COLO829 (cell line): ENCODE data around the gene ZNF236.

Source experiments
- DNase-seq: peaks from one replicate; pipeline ENCODE4 v3.0.0; 2012; ENCODE audit warnings: low spot score

The ZNF236 gene

DNA sequence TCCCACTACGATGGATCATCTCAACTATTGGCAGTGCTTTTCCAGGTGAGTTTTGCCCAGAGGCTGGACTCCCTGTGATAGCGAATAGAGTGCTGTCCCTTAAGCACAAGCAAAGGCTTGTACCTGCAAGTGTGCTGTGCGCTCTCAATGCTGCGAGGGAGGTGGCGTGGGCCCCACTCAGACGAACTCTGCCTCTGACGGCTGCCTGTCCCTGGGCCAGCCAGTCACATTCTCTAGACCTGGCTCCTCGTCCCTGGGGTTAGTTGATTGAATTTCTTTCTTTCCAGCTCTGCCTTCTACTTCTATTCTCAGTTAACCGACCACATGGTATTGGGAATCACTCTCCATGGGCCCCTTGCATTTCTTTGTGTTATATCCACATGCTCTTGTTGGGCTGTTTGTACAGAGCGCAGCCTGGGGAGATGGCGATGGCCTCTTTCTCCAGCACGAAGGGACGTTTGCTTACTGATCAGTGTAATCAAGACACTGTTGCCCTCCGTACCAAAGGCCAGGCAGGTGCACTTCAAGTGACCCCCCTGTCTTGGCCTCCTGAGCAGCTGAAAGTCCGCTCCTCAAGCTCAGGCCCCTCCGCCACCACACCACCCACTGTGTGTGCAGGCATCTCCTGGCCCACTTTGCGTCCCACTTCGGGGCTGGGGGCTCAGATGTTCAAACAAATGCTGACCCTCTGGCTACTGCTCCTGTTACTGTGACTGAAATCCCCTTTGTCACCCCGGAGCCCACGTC is 151.3 kb downstream of the ZNF236 start:
- DNase-seq, result no peak

GRCh38 chr18:76974386-76974785 is 152.0 kb downstream of the ZNF236 start:
- no peak for DNase-seq

DNA sequence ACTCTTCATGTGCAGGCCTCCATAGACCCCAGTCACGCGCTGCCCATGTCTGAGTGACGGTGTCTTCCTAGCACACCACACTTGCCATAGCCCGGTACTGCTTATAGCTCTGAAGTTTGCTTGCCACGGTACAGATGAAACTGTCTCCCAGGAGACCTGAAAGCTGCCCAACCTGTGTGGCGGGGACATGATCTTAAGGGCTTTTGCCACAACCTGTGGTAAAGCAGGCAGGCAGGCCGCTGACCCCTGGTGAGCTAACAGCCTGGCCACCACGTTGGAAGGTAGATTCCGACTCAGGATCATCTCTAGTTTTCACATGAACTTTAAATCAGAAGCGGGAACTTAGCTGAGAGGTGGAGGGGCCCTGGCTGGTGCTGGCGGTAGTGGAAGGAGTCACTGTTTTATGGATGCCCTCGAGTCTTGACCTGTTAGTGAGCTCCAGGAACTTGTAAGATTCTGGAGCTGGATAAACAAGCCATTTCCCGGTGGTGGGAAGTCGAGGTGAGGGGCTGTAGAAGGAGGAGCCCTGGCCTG is 153.3 kb downstream of the ZNF236 start:
- no peak for DNase-seq

GRCh38 chr18:76977108-76977621 is 154.8 kb downstream of the ZNF236 start:
- DNase-seq, result no peak

- no peak for DNase-seq
Observed at GRCh38 chr18:76977684-76978232, 155.4 kb downstream of the ZNF236 start.

DNA sequence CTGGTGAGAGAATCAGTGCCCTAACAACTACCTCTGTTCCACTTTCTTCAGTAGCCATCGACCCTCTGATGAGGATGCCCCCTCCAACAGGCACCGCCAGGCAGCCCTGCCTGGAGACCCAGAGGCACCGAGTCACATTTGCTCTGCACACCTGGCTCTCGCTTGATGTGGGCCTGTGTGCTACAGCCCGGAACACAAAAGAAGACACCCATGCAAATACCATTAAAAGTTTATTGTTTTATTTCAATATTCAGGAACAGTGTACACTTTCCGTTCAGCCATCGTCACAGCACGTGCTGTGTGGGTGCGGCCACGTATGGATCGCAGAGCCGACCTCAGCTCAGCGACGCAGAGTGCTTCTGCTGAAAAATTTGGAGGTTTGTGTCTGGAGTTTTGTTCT is 156.3 kb downstream of the ZNF236 start:
- no peak for DNase-seq

DNA sequence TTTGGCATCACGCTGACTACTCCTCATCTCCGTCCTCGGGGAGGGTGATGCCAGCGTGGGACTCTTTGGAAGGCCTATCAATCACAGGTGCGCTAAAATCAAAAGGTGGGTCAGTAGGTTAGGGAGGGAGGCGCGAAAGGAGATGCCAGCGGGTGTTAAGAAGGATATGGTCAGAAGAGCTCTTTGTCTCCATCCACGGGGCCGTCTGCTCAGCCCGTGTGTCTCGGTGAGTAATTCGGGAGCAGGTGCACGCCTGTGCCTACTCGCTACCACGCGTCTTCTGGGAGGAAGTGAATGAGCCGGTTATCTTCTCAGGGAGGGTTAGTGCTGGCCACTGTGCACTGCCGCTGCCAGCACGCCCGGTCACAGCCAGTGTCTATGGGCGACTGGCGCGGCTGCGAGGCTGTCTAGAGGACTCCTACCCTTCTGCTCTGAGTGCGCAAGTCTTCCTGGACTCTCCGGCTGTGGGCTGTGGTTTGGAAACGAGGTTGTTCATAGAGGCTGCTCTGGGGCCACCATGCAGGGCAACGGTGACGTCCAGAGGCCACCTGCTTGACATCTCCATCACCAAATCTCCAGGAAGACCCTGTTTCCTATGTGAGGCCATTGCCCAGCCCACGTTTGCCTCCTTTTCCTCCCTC is 156.9 kb downstream of the ZNF236 start:
- DNase-seq, result no peak

GRCh38 chr18:76979906-76980305 is 157.5 kb downstream of the ZNF236 start:
- no peak for DNase-seq

DNA sequence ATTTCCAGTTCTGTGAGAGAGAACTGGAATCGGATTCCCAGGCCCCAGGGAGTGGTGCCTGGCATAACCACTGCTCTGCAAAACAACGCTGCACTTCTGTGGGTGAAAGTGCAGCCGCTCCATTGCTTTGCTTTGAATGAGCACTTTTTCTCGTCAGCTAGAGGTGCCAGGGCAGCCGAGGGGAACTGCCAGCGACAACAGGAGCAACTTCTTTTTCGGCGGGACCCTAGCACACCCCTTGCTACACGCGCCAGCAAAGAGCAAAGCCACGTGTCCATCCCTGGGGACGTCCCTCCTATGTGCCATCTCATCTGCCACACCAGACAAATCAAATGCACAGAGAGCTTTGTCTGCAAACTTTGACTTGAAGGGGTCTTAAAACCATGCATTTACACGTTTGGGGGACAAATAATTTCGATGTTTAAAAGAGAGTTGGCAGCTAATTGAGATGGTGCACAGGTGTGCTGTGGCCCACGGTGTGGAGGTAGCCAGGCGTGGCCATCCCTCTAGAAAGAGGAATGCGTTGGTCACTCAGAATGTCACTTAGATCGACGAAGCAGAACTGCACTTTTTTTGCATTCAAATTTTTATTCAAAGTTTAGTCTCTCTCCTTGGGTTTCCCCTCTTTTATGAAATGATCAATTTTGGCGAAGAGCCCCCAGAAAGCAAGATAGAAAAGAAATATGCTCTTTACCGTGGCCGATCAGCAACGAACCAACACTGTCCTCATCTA is 158.5 kb downstream of the ZNF236 start:
- no peak for DNase-seq

- no peak for DNase-seq
Observed at GRCh38 chr18:76981396-76981968, 159.1 kb downstream of the ZNF236 start.

DNA sequence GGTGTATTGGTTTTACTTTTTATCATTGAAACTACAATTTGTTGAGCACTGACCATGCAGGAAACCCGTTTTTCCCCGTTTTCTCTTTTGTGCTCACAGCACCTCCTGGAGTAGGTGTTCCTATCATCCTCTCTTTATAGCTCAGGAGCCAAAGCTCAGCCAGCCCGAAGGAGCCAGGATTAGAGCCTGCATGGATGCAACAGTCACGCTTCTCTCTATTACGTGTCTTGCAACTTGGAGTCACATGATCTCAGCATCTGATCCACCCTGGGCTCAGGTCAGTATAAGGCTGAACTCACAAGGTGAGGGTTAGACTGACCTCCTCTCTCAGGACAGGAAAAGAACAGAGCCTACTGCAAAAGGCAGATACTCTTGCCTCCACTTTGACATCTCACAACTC is 159.7 kb downstream of the ZNF236 start:
- no peak for DNase-seq

DNA sequence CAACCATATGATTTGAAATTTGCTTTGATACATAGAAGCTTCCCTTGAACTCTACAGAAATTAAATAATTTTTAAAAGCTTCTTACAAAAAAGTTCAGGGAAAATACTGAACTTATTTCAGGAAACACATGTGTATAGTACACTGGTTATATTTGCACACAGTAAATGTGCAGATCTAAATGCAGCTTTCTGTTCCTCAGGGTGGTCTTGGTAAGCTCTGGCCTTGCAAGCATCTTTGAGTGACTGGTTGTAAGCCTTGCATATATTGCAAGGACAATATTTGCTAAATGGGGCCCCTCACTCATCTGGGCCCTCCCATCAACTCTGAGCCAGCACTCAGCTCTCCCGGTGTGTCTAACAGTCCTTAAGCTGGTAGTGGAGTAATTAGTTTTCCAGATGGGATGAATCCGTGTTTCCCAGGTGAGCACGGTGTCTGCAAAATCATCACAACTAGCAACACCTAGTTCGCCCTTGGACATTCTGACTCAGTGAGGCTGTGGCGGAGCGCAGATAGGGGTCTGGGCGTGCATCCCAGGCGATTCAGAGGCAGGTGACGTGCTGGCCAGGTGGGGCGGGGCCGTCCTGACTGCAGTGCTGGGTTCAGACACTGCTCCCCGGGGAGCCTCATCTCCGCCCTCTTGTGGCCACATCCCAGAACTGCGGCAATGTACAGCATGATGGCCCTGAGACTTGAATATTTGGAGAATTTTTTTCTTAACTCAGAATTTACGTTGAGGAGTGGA is 160.7 kb downstream of the ZNF236 start:
- peak; percentile 73 for DNase-seq

DNA sequence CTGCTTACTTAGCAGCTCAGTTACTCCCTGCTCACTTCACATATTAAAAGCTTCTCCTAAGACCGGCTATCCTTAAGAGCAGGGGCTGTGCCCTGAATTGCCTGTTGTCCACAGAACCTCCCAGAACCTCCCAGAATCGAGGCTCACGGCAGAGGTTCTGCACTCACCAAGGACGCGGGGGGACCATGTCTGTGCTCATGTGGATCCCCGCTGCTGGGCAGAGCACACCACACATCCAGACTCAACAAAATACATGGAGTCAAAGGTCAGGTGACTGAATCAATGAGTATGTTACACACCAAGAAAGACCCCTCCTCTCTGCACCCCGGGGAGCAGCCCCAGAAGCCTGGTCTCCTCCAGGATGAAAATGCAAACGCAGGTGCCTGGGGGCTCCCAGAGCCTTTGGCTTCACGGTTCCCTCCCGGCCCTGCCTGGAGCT is 161.3 kb downstream of the ZNF236 start:
- DNase-seq, result no peak

DNA sequence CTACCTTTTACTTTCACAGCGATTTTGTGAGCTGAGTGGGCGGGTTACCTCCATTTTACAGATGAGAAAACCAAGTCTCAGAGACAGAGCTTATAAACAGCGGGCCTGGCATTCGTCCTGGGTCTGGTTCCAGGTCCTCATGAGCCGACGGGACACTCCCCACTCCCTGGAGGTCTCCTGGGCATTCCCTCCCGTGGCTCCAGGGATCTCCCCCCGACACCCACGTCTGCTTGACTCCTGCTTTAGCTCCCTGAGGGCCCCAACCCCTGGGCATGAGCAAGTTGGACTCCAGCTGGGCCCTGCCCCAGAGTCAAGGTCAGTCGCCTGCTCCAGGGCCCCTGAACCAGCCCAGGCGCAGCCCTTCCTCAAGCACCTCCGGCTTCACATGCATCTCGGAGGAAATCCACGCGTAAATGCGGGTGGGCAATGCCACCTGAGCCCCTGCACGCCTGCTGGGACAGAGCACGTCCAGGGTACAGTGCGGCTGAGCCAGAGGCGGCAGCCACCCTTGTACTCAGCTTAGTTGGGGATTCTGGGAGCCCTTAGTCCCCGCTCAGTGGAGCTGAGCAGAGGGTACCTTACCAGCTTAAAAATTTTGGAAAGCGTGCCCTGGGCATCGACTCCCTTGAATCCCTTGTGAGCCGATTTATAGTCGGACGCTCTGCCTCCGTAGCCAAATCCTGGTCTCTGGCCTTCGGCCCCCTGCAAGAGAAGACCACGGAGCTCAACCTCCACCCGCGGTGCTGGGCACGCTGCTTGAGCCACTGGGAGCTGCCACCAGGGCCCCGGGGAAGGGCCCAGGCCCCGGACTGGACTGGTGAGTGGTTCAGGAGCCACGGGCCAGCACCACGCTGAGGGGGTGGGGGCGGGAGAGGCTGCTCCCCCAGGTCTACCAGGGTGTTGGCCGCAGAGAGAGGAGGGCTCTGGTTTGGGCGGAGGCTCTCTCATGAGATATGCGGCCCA is 162.1 kb downstream of the ZNF236 start:
- no peak for DNase-seq

- DNase-seq, result no peak
Observed at GRCh38 chr18:76985156-76985950, 163.0 kb downstream of the ZNF236 start.

DNA sequence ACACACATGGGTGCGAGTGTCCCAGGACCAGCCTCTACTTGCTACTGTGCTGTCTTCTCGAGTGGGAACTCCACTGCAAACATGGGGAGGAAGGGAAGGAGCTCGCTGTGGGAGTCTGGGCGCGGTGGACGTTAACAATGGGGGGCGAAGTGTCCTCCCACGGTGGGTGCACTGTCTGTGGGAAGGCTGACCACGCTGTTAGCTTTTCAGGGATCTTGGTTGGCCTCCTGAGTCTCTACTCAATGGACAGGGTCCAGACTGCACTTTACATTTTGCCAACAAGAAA is 163.5 kb downstream of the ZNF236 start:
- no peak for DNase-seq

DNA sequence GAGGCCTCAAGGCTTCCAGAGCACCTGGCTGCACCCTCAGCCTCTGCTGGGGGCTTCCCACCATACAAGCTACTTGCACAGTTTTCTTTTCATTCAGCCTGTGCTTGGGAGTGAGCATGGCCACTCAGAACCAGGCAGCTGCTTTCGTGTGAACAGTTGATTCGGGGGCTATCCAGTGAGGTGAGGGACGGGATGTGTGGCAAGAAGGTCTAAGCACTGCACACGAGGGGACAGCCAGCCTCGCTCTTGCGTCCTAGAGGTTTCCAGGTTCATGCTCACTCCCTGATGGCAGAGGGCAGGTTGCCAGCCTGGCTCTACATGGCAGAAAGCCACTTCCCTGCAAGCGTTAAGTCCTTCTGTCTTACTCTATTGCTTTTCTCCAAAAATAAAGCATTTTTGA is 164.0 kb downstream of the ZNF236 start:
- DNase-seq, result no peak

- no peak for DNase-seq
Observed at GRCh38 chr18:76988031-76988826, 165.9 kb downstream of the ZNF236 start.
